Measurements from ENCODE around the gene NEXN.
"Not testable (repeated sequence)": the region's sequence is repeated elsewhere in the genome, so short reads cannot be mapped to it uniquely, and the experiment has no call there.

NEXN gene

GRCh38 chr1:77906019-77906545, 17.7 kb downstream of the NEXN start:
- DNase-seq: no peak

GRCh38 chr1:77906624-77907023, 18.2 kb downstream of the NEXN start:
- DNase-seq: no peak

DNA sequence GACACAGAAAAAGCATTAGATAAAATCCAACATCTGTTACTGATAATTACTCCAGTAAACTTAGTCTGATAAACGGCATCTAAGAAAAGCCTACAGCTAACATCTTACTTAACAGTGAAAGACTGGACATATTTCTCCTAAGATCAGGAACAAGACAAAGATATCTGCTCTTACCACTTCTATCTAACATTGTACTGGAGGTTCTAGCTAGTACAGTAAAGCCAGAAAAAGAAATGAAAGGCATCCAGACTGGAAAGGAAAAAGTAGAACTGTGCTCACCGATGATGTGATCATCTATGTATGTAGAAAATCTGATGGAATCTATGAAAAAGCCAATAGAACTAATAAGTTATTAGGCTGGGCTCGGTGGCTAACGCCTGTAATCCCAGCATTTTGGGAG, 21.7 kb downstream of the NEXN start:
- no peak for DNase-seq

DNA sequence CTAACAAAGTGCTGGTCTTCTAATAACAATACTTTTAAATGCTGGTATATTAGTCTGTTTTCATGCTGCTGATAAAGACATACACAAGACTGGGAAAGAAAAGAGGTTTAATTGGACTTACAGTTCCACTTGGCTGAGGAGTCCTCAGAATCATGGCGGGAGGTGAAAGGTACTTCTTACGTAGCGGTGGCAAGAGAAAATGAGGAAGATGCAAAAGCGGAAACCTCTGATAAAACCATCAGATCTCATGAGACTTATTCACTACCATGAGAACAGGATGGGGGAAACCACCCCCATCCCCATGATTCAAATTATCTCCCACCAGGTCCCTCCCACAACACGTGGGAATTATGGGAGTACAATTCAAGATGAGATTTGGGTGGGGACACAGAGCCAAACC, 30.5 kb downstream of the NEXN start:
- not testable (repeated sequence) for DNase-seq

DNA sequence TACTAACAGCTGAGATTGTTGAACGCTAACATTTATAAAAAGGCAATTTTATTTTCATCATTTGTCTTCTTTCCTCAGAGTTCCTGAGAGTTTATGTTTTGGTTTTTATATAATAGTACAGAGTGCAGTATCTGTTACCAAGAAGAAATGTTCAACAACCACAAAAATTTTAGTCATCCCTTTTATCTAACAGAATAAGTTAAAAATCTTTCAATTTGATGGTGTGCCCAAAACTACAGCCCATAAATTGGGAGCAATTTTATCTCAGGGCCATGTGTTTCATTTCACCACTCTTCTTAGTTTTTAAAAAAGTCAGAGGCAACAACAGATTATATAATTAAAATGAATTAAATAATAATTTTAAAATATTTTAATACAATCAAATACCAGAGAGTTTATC, 37.1 kb downstream of the NEXN start:
- DNase-seq: no peak

- no peak for DNase-seq
These were observed 37.5 kb downstream of the NEXN start for GRCh38 chr1:77925956-77926355.

DNA sequence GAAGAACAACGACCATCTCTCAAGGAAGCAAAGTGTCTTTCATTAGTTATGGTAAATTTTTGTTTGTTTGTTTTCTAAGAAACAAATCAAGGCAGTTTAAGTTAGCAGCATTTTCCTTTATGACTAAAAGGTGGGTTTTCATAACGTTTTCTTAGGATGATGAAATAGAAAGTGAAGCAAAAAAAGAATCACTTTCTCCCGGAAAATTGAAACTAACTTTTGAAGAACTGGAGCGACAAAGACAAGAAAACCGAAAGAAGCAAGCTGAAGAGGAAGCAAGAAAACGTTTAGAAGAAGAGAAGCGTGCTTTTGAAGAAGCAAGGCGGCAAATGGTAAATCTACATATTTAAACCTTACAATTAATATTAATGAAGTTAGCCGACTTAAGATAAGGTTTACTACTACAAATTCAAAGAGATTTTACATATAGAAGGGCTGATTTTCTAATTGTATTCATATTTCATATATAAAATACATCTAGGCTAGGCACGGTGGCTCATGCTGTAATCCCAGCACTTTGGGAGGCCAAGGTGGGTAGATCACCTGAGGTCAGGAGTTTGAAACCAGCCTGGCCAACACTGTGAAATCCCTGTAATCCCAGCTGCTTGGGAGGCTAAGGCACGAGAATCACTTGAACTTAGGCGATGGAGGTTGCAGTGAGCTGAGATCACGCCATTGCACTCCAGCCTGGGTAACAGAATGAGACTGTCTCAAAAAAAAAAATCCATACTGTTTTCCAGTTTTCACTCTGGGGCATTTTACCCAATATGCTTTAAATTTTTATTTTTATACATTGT, 38.3 kb downstream of the NEXN start:
- peak; percentile 46 for DNase-seq

DNA sequence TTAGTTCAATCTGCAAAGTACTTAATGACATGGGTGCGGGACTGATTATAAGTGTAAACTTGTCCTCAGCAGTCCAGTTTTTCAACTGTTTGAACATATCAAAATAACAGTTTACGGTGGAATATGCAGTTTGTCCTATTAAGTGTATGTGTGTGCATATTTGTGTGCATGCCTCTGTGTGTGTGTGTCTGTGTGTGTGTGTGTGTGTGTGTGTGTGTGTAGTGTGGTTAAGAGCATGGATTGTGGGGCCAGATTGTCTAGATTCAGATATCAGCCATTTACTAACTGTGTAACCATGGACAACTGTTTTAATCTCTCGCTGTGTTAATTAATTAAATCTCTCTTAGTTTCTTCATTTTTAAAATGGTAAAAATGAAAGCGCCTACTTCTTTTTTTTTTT, 39.0 kb downstream of the NEXN start:
- no peak for DNase-seq

DNA sequence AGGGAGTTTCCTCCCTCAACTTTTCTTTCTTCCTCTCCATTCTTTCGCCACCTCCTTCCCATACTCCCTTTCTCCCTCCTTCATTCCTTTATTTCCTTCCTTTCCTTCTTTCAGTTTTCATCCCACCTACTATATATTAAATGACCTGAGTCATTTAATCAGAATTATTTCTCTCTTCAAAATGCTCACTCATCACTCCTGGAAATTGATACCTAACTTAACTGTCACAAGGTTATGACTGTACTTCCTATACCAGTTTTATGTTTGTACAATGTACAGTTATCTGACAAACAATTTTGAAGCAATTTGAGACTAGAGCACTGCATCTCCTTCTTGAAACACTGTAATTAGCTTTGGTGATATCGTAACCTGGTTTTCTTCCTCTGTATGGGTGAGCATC, 41.4 kb downstream of the NEXN start:
- DNase-seq: no peak

- no peak for DNase-seq
These were observed 50.2 kb downstream of the NEXN start for GRCh38 chr1:77938651-77939050.

DNA sequence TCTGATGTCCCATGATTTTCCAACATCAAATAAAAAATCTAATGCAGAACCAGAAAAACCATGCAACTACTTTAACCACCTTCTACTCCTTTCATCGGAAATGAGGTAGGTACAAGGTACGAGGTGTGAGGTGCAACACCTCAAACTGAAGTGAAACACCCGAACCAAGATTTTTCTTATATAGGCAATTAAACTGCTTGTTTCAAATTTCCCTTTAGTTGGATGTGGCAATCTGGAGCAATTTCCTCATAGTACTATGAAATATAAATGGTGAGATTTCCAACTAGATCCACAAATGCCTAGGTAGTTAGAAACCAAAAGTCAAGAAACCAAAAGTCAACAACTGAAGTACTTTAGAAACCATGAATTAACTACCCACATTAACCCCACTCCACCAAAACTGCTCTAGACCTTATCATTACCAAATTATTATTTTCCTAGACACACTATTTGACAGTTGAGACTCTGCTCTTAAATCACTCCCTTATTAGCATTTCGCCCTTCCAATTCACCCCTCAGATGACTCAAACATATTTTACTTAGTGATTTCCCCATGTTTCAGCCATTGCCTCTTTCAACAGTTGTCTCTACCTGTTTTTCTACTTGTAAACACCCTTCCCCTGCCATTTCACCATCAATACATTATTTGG, 52.6 kb downstream of the NEXN start:
- DNase-seq: no peak

DNA sequence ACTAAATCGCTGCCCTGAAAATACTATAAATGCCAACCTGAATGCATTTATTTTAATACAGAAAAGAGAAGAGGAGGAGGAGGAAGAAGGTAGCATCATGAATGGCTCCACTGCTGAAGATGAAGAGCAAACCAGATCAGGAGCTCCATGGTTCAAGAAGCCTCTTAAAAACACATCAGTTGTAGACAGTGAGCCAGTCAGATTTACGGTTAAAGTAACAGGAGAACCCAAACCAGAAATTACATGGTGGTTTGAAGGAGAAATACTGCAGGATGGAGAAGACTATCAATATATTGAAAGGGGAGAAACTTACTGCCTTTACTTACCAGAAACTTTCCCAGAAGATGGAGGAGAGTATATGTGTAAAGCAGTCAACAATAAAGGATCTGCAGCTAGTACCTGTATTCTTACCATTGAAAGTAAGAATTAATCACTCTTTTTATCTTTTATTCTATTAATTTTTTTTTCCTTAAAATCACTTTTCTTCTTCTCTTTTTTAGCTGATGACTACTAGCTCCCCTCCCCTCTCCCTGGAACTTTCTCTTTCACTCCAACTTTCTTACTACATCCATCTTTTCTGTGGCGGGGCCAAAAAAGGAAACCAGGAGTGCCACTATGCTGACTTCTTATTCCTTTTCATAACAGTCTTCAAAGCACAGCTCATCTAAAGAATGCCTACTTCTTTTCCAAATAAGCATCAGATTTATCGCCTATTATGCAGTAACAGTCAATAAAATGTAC, 54.1 kb downstream of the NEXN start:
- no peak for DNase-seq

GRCh38 chr1:77945345-77945744, 56.9 kb downstream of the NEXN start:
- DNase-seq: no peak

- DNase-seq: no peak
These were observed 60.5 kb downstream of the NEXN start for GRCh38 chr1:77948841-77949424.

GRCh38 chr1:77950873-77951272, 62.4 kb downstream of the NEXN start:
- DNase-seq: no peak

GRCh38 chr1:77951328-77951727, 62.9 kb downstream of the NEXN start:
- no peak for DNase-seq

- no peak for DNase-seq
These were observed 65.5 kb downstream of the NEXN start for GRCh38 chr1:77953907-77954306.

DNA sequence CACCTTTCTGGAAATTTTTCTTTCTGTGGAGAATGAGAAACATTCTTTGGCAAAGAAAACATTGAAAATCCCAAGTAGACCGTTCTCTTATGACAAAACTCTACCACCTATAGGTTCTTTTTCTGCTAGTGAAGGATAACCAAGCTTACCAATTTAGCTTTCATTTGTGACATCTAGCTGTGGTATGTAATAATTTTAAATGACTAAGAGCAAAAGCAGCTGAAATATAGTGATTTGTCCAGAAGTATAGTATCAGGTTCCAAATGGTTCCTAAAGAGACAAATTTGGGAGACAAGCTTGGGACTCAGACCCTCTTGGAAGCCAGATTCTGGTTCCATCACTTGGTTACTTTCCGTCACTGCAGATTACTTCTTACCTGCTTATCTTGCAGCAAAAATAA, 66.1 kb downstream of the NEXN start:
- DNase-seq: no peak

DNA sequence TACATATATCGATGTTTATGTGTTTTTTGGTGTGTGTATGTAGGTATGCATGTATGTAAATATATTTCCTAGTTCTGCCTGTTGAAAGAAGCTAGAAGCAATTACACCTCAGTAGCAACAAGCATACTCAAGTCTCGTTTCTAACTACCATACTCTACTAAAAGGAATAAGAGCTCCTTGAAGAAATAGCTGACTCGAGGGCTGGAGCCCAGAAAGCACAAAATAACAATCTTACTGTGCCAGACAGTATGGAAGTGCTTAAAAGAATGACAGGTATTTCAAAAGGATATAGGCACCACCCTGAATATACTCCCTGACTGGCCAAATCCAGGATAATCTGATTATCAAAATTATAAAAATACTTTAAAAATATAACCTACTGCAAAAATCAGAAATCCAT, 67.3 kb downstream of the NEXN start:
- no peak for DNase-seq

DNA sequence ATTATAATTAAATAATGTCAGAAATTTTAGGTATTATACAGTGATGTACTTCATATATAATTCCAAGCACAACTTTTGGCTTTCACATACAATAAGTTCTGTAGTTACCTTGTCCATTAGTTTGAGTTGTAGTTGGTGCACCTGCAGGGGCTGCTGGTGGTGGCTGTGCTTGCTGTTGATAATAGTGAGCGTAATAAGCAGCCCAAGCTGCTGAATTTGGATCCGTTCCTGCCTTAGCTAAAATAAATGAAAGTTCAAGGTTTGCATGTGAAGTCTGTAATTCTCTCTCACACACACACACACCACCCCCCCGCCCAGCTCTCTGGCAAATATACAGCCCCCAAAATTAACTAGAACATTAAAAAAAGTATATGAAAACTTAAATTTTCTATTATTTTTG, 68.0 kb downstream of the NEXN start:
- DNase-seq: no peak

DNA sequence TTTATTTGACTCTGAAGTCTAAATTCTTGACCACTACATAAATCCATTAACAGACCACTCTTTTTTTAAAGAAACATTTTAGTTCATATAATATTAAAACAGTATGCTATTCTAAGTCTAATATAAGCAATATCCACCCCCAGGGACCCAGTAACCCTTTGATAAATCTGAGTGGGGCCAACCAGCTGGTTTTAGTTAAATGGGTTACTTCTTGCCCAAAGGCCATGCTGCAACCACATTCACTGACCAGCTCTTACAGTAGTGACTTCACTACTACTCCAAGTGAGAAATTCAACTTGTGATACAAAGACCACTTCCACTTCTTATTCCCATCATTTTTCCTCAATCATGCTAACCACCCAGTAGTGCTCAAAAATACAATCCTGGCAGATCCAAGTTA, 70.0 kb downstream of the NEXN start:
- DNase-seq: no peak

DNA sequence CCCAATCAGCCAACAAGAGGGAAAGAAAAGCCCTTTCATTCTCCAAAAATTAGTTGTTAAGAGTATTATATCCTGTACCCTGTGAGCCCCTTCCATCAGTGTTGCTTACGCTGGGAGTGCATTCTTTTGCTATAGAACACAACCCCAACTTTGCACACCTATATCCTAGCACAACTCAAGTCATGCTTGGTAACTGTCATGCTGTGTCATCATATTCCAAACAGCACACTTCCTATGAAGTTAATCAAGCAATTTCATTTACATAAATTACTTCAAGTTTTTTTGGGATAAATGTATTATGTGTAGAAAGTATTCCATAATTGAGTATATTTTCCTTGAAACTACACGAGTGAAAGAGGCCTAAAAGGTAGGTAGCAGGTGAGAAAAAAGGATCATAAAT, 70.4 kb downstream of the NEXN start:
- DNase-seq: no peak

GRCh38 chr1:77961392-77961791, 73.0 kb downstream of the NEXN start:
- DNase-seq: no peak
